ENCODE data around the gene REPS2.

- no peak for TF ChIP-seq CTCF (IDR thresholded peaks at IDR 0.05)
- TF ChIP-seq POLR2A (IDR thresholded peaks at IDR 0.05): no peak
Observed at GRCh38 chrX:16992445-16992844, 46.0 kb downstream of the REPS2 start.
